ENCODE measurements around the gene C1orf105. TPM values are rescaled to one million over a fixed set of nuclear protein-coding genes. Genes with fewer than 3 reads are reported as not detected.
"Not testable (repeated sequence)": the region's sequence is repeated elsewhere in the genome, so short reads cannot be mapped to it uniquely, and the experiment has no call there.

The C1orf105 gene
- total RNA-seq = 21.9 TPM
- long read RNA-seq, transcript C1orf105-201 (5 exons, 888 nt) = major isoform, 9 of 10 reads
- long read RNA-seq, partial matches to known transcripts = 0 of 10 reads
- long read RNA-seq, other reads (novel, unspliced or antisense) = 1 of 10 reads

DNA sequence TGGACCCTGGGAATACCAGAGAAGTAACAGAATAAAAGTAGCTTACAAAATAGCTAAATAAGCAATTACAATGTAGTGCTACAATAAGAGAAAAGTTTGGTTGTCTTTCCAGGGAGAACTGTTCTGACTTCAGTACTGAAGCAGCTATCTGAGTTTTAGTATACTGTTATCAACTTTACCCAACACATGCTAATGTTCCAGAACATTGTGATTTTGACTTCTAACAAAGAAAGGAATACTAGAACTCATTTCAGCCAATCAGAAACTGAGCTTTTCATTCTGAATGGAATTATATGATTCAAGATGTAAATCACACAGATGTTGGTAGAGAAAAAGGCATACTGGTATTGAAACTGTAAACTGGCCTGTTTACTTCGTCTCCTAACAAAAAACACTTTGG is at the start of gene C1orf105:
TSS of gene C1orf105 (plus strand) at position 301 of the 400 bp plus-strand sequence. CDS start 201 bp downstream, outside the sequence.
- ATAC-seq (no peak), DNase-seq (no peak)
- intact Hi-C loops (cut with micrococcal nuclease) = no loop called here

DNA sequence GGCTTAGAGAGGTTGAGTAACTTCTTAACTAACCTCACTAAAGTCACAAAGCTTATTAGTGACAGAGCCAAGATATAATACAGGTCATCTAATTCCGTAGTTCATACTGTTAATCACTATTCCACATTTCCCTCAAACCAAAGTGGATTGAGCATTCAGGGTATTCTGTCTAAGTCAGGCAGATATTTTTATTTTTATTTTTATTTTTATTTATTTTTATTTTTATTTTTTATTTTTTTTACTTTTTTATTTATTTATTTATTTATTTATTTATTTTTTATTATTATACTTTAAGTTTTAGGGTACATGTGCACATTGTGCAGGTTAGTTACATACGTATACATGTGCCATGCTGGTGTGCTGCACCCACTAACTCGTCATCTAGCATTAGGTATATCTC is 48.8 kb upstream of the C1orf105 start:
- intact Hi-C loops (cut with micrococcal nuclease); DNase-seq; ATAC-seq: not testable (repeated sequence)

DNA sequence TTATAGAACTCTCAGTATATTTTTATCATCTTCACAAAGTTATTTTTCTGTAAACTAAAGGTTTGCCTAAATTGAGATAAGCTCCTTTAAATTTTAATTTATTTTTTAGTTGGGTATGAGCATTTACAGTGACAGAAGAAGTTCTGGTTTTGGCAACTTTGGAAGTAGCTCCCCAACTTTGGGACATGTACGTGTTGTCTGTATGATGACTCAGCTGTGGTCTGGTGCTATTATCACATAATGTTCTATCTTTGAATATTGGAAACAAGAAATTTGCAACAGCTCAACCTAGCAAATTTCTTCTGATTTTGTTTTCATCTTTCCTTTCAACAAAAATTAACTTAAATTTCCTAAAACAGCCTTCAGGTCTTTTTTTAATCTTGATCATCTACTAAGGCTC is 46.6 kb upstream of the C1orf105 start:
- DNase-seq (no peak), ATAC-seq (no peak)
- intact Hi-C loops (cut with micrococcal nuclease) = no loop called here

DNA sequence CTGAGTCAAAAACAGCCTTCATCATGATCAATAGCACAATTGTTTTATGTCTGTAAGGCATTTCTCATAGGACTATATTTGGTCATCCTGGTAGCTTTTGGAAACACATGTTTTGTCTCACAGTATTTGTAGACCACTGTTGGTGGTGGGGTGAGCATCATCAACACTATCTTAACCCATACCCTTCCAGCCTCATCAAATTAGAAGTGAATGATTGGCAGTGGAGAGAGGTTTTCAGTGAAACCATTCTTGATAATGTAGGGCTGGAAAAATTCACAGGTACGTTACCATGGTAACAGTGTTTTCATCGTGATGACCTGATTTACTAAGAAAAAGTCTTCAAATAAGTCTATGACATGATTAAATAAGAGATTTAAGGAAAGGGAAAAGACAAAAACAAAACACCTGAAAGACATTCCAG is 45.3 kb upstream of the C1orf105 start:
- no peak for DNase-seq
- no peak for ATAC-seq
- intact Hi-C loops (cut with micrococcal nuclease) = no loop called here

DNA sequence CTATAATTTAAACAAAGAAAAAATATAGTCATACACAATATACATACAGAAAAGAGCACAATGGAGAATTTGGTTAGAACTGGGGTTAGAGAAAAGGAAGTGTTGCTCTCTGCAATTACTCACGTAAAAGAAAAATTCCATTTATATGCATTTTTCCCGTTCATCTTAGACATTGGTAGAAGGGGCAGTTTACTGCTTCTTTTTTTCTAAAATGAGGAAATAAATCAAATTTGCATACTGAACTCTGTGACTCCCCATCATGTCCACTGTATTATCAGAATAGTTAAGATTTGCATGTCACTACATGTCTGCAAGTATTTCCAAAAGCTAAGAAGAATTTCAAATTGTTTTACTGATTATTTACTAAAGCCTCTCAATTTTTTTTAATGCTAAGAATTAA is 44.1 kb upstream of the C1orf105 start:
- intact Hi-C loops (cut with micrococcal nuclease) = no loop called here
- ATAC-seq (no peak), DNase-seq (no peak)

- DNase-seq (no peak), ATAC-seq (no peak)
- intact Hi-C loops (cut with micrococcal nuclease) = no loop called here
These were observed 42.9 kb upstream of the C1orf105 start for GRCh38 chr1:172377565-172377964.

DNA sequence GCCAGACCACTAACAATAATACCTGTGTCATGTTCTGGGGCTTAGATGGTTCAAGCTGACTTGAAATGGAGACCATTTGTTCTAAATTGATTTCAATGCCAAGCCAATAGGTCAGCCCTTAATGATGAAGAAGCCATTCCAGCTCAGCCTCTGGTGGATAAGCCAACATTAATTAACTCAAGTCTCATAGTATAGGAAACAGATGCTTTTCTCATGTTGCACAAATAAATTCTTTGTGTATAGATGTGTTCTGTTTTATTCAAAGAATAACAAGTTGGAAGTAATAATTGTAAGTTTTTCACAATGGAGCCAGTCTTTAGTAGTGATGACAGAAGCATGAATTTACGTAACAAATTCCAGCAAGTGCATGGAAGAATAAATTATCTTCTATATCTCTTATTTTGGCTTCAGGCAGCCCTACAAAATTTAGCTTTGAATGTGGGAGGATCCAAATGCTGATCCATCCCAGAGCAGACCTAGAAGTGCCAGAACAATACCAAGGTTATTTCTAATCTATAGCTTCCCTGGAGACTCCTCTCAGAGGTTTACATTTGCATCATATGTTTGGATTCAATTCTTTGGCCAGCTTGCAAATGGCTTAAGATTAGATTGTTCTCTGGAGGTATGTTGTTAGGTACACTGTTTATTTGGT is 42.2 kb upstream of the C1orf105 start:
- no peak for DNase-seq
- intact Hi-C loops (cut with micrococcal nuclease) = no loop called here
- no peak for ATAC-seq

GRCh38 chr1:172380441-172381244 is 39.8 kb upstream of the C1orf105 start:
- no peak for ATAC-seq
- no peak for DNase-seq
- intact Hi-C loops (cut with micrococcal nuclease) = no loop called here

DNA sequence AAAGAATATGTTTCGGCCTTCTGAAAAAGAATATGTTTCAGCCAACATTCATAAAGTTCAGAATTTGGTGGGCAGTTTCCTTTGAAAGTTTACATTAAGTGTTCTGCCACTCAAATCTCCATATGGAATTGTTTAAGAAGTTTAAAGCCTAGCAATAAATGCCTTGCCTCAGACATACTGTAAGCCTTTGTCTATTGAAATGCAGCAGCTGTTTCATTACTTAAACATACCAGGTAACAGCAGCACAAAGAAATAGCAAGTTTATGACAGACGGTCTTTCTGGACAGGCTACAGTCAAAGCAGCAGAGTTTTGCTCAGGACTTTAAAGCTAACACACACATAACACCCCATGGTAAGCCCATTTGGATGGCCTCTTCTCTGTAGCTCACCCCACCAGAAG is 38.5 kb upstream of the C1orf105 start:
- ATAC-seq (no peak), DNase-seq (no peak)
- intact Hi-C loops (cut with micrococcal nuclease) = no loop called here

GRCh38 chr1:172382406-172382805 is 38.1 kb upstream of the C1orf105 start:
- DNase-seq (no peak), ATAC-seq (no peak)
- intact Hi-C loops (cut with micrococcal nuclease) = no loop called here

DNA sequence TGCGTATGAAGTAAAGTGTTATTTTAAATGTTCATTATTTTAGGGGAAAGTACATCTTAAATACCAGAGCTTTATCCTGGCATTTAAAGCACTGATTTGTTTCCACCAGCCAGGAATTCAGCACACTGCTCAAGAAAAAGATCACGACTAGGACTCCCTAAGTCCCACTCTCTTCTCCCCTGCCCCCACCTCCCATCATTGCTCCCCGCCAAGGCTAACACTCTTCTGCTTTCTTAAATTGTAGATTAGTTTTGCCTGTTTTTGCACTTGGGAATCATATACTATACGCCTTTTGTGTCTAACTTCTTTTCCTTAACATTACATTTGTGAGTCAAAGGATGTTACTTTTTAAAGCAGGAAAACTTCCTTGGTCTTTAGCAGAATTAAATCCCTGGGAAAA is 37.5 kb upstream of the C1orf105 start:
- intact Hi-C loops (cut with micrococcal nuclease) = no loop called here
- DNase-seq (no peak), ATAC-seq (no peak)

- intact Hi-C loops (cut with micrococcal nuclease) = no loop called here
- DNase-seq = no peak
- ATAC-seq = peak; percentile 58
These were observed 36.9 kb upstream of the C1orf105 start for GRCh38 chr1:172383536-172383935.

DNA sequence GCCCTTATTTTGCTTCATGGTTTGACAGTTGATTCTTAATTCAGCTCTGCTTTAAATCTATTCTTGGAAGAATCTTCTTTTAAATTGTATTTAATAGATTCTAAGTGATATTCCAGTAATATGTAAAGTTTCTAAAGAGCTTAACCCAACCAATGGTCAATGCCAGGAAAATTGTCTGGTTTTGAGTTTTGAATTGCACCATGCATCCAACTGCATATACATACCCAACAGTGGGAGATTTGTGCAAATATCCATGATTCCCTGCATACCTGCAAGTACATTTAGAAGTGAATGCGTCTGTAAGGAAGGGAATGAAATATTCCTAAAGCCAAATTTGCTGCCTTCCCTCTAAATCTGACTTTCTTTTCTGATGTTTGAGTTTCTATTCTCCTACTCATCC is 35.8 kb upstream of the C1orf105 start:
- intact Hi-C loops (cut with micrococcal nuclease) = no loop called here
- ATAC-seq = no peak
- no peak for DNase-seq

- no peak for ATAC-seq
- intact Hi-C loops (cut with micrococcal nuclease) = no loop called here
- no peak for DNase-seq
These were observed 34.4 kb upstream of the C1orf105 start for GRCh38 chr1:172386046-172386445.

DNA sequence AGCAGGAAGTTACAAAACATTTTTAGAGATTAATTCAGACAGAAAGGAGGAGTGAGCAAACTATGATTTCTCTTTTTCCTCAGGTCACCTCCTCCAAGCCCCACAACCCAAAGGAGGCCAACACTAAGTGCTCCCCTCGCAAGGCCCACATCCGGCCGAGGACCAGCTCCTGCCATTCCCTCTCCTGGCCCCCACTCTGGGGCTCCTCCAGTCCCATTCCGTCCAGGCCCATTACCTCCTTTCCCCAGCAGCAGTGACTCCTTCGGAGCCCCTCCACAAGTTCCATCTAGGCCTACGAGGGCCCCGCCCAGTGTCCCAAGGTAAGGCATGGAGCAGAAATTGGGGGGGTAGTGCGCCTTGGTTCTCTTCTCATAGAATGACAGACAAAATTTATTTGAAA is 32.0 kb upstream of the C1orf105 start:
- intact Hi-C loops (cut with micrococcal nuclease) = no loop called here
- DNase-seq (no peak), ATAC-seq (no peak)

DNA sequence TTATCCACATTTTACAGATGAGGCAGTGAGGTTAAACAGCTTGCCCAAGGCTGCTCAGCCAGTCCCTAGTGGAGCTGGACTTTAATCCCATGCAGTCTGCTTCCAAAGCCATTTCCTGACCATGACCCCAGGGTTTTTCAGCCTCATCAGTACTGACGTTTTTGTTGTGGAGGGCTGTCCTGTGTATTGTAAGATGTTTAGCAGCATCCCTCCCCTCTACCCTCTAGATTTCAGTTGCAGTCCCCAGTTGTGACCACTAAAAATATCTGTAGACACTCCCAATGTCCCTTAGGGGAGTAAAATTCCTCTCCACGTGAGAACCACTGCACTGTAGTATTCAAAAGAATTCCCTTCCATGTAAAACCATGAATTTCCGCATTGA is 30.2 kb upstream of the C1orf105 start:
- no peak for DNase-seq
- ATAC-seq = peak; percentile 67
- intact Hi-C loops (cut with micrococcal nuclease) = no loop called here

GRCh38 chr1:172390683-172391551 is 29.6 kb upstream of the C1orf105 start:
- DNase-seq (no peak), ATAC-seq (peak; percentile 33)
- intact Hi-C loops (cut with micrococcal nuclease) = no loop called here

DNA sequence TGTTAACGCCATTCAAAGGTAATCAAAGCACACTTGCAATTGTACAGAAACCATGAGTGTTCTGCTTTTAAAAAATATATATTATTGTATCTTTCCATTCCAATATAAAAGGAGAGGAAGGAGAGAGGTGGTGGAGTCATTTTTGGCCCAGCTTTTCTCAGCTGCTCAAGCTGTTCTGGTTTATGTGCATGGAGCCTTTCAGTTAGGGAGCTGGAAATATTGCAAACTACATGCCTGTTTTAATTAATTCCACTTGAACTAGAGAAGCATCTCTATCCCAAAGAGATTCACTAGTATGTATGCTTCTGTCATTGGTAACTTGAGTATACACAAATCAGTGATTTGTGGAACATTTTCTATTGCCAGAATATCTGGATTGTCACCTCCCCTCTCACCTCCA is 28.5 kb upstream of the C1orf105 start:
- no peak for ATAC-seq
- intact Hi-C loops (cut with micrococcal nuclease) = no loop called here

GRCh38 chr1:172393354-172393753 is 27.1 kb upstream of the C1orf105 start:
- DNase-seq (no peak), ATAC-seq (peak; percentile 17)
- intact Hi-C loops (cut with micrococcal nuclease) = no loop called here

More for the DNA sequence above, 28.5 kb upstream of the C1orf105 start:
- DNase-seq = no peak

Measured in left ventricle myocardium superior (tissue), 1 donor.